Measurements from ENCODE around the gene PAMR1. TPM values are rescaled to one million over a fixed set of nuclear protein-coding genes. Genes with fewer than 3 reads are reported as not detected.
A peak's percentile ranks its signal among the peaks of the same experiment; 100 is the strongest.

The PAMR1 gene
- total and polyA plus RNA-seq, 9 of the 15 experiments (the other 6 are each of a cell fraction or from before 2014, with no cell fraction given), result not detected

DNA sequence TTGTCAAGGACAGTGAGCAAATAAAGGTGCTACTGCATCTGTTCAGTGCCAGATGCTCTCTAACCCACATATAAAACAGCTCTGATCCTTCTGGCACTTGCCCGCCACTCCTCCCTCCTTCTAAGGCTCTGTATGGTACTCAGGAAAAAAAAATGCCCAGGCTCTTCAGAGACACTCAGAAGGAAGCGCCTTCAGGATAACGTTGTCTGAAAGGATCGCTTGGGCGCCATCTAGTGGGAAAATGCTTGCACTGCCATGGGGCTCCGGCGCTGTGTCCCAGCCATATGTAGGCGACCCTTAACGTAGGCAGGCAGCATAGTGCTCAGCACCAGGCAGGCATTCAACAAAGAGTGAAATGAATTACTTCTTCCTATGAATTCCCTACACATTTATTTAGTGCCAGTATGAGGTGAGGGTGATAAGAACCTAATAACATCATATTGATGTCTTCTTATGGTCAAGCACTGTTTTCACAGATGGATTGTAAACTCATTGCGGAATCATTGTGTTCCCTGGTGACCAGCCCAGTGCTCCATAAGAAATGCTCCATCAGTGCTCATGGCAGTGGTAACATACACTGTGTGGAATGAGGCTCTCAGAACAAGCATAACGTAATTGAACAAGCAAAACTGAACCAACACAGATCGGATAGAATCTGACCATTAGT is 39.6 kb downstream of the PAMR1 start (continued):
- TF ChIP-seq, protein P1, sequence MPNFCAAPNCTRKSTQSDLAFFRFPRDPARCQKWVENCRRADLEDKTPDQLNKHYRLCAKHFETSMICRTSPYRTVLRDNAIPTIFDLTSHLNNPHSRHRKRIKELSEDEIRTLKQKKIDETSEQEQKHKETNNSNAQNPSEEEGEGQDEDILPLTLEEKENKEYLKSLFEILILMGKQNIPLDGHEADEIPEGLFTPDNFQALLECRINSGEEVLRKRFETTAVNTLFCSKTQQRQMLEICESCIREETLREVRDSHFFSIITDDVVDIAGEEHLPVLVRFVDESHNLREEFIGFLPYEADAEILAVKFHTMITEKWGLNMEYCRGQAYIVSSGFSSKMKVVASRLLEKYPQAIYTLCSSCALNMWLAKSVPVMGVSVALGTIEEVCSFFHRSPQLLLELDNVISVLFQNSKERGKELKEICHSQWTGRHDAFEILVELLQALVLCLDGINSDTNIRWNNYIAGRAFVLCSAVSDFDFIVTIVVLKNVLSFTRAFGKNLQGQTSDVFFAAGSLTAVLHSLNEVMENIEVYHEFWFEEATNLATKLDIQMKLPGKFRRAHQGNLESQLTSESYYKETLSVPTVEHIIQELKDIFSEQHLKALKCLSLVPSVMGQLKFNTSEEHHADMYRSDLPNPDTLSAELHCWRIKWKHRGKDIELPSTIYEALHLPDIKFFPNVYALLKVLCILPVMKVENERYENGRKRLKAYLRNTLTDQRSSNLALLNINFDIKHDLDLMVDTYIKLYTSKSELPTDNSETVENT (CRISPR knock-in tag; IDR thresholded peaks at IDR 0.05), result no peak
- TF ChIP-seq PHB (CRISPR knock-in tag; IDR thresholded peaks at IDR 0.05) (no peak), RFX7 (CRISPR knock-in tag; IDR thresholded peaks at IDR 0.05) (no peak), XRCC5 (IDR thresholded peaks at IDR 0.05; ENCODE audit: low read depth, low read length) (0 out of 2 replicates have a peak, but pooled peaks have one; percentile 31), HOXB6 (CRISPR knock-in tag; IDR thresholded peaks at IDR 0.05; ENCODE audit: borderline replicate concordance) (no peak), ATF1 (CRISPR knock-in tag; IDR thresholded peaks at IDR 0.05) (no peak), ATF1 (tag; IDR thresholded peaks at IDR 0.05) (no peak), NFE2 (IDR thresholded peaks at IDR 0.05; ENCODE audit: low read depth) (no peak), EWSR1 (IDR thresholded peaks at IDR 0.05; ENCODE audit: borderline replicate concordance, low read depth, partially characterized antibody) (no peak), SRF (CRISPR knock-in tag; IDR thresholded peaks at IDR 0.05) (no peak), ZNF384 (IDR thresholded peaks at IDR 0.05; ENCODE audit: low read depth, low read length) (0 out of 2 replicates have a peak, but pooled peaks have one; percentile 45), ZNF668 (CRISPR knock-in tag; IDR thresholded peaks at IDR 0.05) (no peak), NR2C1 (IDR thresholded peaks at IDR 0.05) (no peak), NR2C1 (tag; IDR thresholded peaks at IDR 0.05) (no peak), SP2 (IDR thresholded peaks at IDR 0.05; ENCODE audit: extremely low read depth, low read depth, low read length, poor library complexity, severe bottlenecking) (no peak), RAD21 (CRISPR knock-in tag; conservative IDR thresholded peaks at IDR 0.05 in 1 of 2, IDR thresholded peaks at IDR 0.05 in 1 of 2) (peak; percentile 65 to 67), SNRNP70 (optimal IDR thresholded peaks at IDR 0.05; ENCODE audit: low read depth, low read length) (no peak), EP400 (IDR thresholded peaks at IDR 0.05) (no peak), PHF20 (IDR thresholded peaks at IDR 0.05; ENCODE audit: partially characterized antibody) (no peak)
- TF ChIP-seq, protein P2, sequence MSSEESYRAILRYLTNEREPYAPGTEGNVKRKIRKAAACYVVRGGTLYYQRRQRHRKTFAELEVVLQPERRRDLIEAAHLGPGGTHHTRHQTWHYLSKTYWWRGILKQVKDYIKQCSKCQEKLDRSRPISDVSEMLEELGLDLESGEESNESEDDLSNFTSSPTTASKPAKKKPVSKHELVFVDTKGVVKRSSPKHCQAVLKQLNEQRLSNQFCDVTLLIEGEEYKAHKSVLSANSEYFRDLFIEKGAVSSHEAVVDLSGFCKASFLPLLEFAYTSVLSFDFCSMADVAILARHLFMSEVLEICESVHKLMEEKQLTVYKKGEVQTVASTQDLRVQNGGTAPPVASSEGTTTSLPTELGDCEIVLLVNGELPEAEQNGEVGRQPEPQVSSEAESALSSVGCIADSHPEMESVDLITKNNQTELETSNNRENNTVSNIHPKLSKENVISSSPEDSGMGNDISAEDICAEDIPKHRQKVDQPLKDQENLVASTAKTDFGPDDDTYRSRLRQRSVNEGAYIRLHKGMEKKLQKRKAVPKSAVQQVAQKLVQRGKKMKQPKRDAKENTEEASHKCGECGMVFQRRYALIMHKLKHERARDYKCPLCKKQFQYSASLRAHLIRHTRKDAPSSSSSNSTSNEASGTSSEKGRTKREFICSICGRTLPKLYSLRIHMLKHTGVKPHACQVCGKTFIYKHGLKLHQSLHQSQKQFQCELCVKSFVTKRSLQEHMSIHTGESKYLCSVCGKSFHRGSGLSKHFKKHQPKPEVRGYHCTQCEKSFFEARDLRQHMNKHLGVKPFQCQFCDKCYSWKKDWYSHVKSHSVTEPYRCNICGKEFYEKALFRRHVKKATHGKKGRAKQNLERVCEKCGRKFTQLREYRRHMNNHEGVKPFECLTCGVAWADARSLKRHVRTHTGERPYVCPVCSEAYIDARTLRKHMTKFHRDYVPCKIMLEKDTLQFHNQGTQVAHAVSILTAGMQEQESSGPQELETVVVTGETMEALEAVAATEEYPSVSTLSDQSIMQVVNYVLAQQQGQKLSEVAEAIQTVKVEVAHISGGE (CRISPR knock-in tag; IDR thresholded peaks at IDR 0.05), result no peak
- TF ChIP-seq, protein P3, sequence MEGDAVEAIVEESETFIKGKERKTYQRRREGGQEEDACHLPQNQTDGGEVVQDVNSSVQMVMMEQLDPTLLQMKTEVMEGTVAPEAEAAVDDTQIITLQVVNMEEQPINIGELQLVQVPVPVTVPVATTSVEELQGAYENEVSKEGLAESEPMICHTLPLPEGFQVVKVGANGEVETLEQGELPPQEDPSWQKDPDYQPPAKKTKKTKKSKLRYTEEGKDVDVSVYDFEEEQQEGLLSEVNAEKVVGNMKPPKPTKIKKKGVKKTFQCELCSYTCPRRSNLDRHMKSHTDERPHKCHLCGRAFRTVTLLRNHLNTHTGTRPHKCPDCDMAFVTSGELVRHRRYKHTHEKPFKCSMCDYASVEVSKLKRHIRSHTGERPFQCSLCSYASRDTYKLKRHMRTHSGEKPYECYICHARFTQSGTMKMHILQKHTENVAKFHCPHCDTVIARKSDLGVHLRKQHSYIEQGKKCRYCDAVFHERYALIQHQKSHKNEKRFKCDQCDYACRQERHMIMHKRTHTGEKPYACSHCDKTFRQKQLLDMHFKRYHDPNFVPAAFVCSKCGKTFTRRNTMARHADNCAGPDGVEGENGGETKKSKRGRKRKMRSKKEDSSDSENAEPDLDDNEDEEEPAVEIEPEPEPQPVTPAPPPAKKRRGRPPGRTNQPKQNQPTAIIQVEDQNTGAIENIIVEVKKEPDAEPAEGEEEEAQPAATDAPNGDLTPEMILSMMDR (IDR thresholded peaks at IDR 0.05 in 2 of 3, conservative IDR thresholded peaks at IDR 0.05 in 1 of 3; ENCODE audit: insufficient read depth in 2 of 3, low read depth in 1 of 3, low read length in 3 of 3), result peak; percentile 81 to 91 (median 82)

Data from K562 (cell line).